K562 (cell line): ENCODE measurements around the gene PI16. TPM values are rescaled to one million over a fixed set of nuclear protein-coding genes. Genes with fewer than 3 reads are reported as not detected.

Experiments
- ATAC-seq: fragments of 200-7000 bp; cut with Tn5 transposase; 3 replicates; pipeline ENCODE4 v1.9.1; 2020; ENCODE audit warnings: moderate library complexity
- BruUV-seq: library from RNA; stranded (reverse); fragments of 400-500 nt; replicated peaks from 2 replicates; lab custom pipeline; 2021; lab: Mats Ljungman, UMichigan
- CTCF ChIA-PET: fragments of 300-600 bp; formaldehyde crosslinking; extraction: SDS; loops from one replicate; lab custom pipeline; 2021; ENCODE audit warnings: low intra/inter-chr PET ratio; lab: Yijun Ruan, JAX
- POLR2A ChIA-PET: fragments of 300-600, 350-650 bp; sonication (Branson Sonifier 250); formaldehyde crosslinking; extraction: SDS; loops from one replicate; lab custom pipeline; 2021; ENCODE audit warnings: antibody characterized with exemption, inconsistent platforms; lab: Yijun Ruan, JAX
- DNase-seq, 4 experiments: peaks; one replicate each; pipeline versions ENCODE4 v3.0.0 to v3.0.0-alpha.2; 2011 to 2018; ENCODE audit warnings: low spot score in 3 of 4, mixed read lengths in 3 of 4; ENCODE audit errors: extremely low read depth in 1 of 4
- FAIRE-seq: peaks from 2 replicates; lab custom pipeline; 2011; peaks lifted over from hg19 to GRCh38; lab: Jason Lieb, UNC
- H2AFZ ChIP-seq: 2 replicates; pipeline ENCODE4 v1.6.0; 2011; ENCODE audit warnings: low read depth, low read length, control low read depth, inconsistent platforms
- H3K27ac ChIP-seq: fragments of 200-600 bp; 3 replicates; pipeline ENCODE4 v1.8.0; 2011; ENCODE audit warnings: low read depth, mild to moderate bottlenecking, control low read depth, inconsistent platforms, low read length, moderate library complexity, mixed read lengths; ENCODE audit errors: extremely low read depth
- H3K27me3 ChIP-seq, 2 experiments: fragments of 300-600 bp in 1 of 2; 2 replicates in 1 of 2; 3 replicates in 1 of 2; pipeline versions ENCODE4 v1.6.0 to v1.8.0; 2011; ENCODE audit warnings: inconsistent platforms in 2 of 2, low read length in 2 of 2, mild to moderate bottlenecking in 1 of 2, mixed read lengths in 1 of 2, moderate library complexity in 1 of 2; ENCODE audit not compliant: control insufficient read depth in 2 of 2, insufficient read depth in 2 of 2
- H3K36me3 ChIP-seq: fragments of 300-600 bp; 3 replicates; pipeline ENCODE4 v1.8.0; 2011; ENCODE audit warnings: mild to moderate bottlenecking, low read length, inconsistent platforms; ENCODE audit not compliant: control insufficient read depth, insufficient read depth
- H3K4me1 ChIP-seq, 2 experiments: fragments of 200-600 bp in 1 of 2; replicated peaks in 1 of 2; 2 replicates in 1 of 2; 3 replicates in 1 of 2; pipeline versions ENCODE4 v1.5.1 to v1.8.0; 2011; ENCODE audit warnings: inconsistent platforms in 2 of 2, low read length in 2 of 2, mild to moderate bottlenecking in 1 of 2, mixed read lengths in 1 of 2, moderate library complexity in 1 of 2; ENCODE audit not compliant: control insufficient read depth in 2 of 2, insufficient read depth in 2 of 2
- H3K4me2 ChIP-seq: 2 replicates; pipeline ENCODE4 v1.6.1; 2011; ENCODE audit warnings: low read length, control low read depth, inconsistent platforms, mixed read lengths; ENCODE audit not compliant: insufficient read depth
- H3K4me3 ChIP-seq: fragments of 200-600 bp; sonication (generic), shearing (Covaris generic); 2 replicates; pipeline ENCODE4 v1.5.1; 2016; ENCODE audit warnings: control low read depth, inconsistent platforms
- H3K79me2 ChIP-seq: fragments of 200-600 bp; 3 replicates; pipeline ENCODE4 v1.8.0; 2011; ENCODE audit warnings: low read length, inconsistent platforms; ENCODE audit not compliant: control insufficient read depth, insufficient read depth
- H3K9ac ChIP-seq, 2 experiments: 2 replicates each; pipeline versions ENCODE4 v1.6.0 to v1.6.1; 2011; ENCODE audit warnings: low read depth in 2 of 2, low read length in 2 of 2, control low read depth in 1 of 2, inconsistent platforms in 1 of 2, mild to moderate bottlenecking in 1 of 2, mixed read lengths in 1 of 2; ENCODE audit not compliant: insufficient read depth in 1 of 2
- H3K9me1 ChIP-seq: one replicate; pipeline ENCODE4 v1.6.0; 2011; ENCODE audit warnings: inconsistent platforms, mild to moderate bottlenecking, low read length, moderate library complexity; ENCODE audit not compliant: control insufficient read depth, insufficient read depth
- H3K9me3 ChIP-seq: replicated peaks from 2 replicates; pipeline ENCODE4 v1.5.1; 2011; ENCODE audit warnings: low read depth, low read length, inconsistent platforms; ENCODE audit not compliant: control insufficient read depth, insufficient read depth
- H4K20me1 ChIP-seq: replicated peaks from 2 replicates; pipeline ENCODE4 v1.6.1; 2011; ENCODE audit warnings: low read length, inconsistent platforms, mixed read lengths; ENCODE audit not compliant: control insufficient read depth, insufficient read depth
- ARID2 ChIP-seq: fragments of 450-650 bp; IDR thresholded peaks from 2 replicates; pipeline ENCODE4 v1.6.1; 2017; ENCODE audit warnings: antibody characterized with exemption, mild to moderate bottlenecking
- ESRRB ChIP-seq: fragments of 250-450 bp; sonication (Bioruptor Pico); IDR thresholded peaks from 2 replicates; pipeline ENCODE4 v1.5.0; 2020; ENCODE audit warnings: mild to moderate bottlenecking, moderate library complexity, borderline replicate concordance
- MXI1 ChIP-seq: IDR thresholded peaks from 2 replicates; pipeline ENCODE4 v1.6.1; 2011; ENCODE audit warnings: low read depth, mild to moderate bottlenecking, improper control_type of control experiment, low read length
- NKRF ChIP-seq: fragments of 450-650 bp; IDR thresholded peaks from 2 replicates; pipeline ENCODE4 v1.6.1; 2016; ENCODE audit warnings: borderline replicate concordance
- NR1H2 ChIP-seq: sonication (generic); formaldehyde crosslinking; IDR thresholded peaks from 2 replicates; pipeline ENCODE4 v1.4.0; 2020; ENCODE audit warnings: mild to moderate bottlenecking, missing genetic modification reagents
- NR2C2 ChIP-seq, 2 experiments: fragments of 200-800 bp in 1 of 2; sonication (Bioruptor generic) in 1 of 2; sonication (generic) in 1 of 2; formaldehyde crosslinking in 1 of 2; IDR thresholded peaks; 2 replicates each; pipeline versions ENCODE4 v1.6.1 to v1.8.0; 2016 to 2022; ENCODE audit warnings: mild to moderate bottlenecking in 1 of 2, missing compliant biosample characterization in 1 of 2, missing genetic modification characterization in 1 of 2, missing genetic modification reagents in 1 of 2
- PCBP2 ChIP-seq: fragments of 200-400 bp; formaldehyde crosslinking; IDR thresholded peaks from 2 replicates; pipeline ENCODE4 v1.6.1; 2018; ENCODE audit warnings: low read length, low read depth, mild to moderate bottlenecking, moderate library complexity; ENCODE audit not compliant: poor library complexity, severe bottlenecking
- TRIM25 ChIP-seq: fragments of 450-650 bp; IDR thresholded peaks from 2 replicates; pipeline ENCODE4 v1.7.0; 2016; ENCODE audit warnings: borderline replicate concordance
- XRCC3 ChIP-seq: fragments of 450-650 bp; IDR thresholded peaks from 2 replicates; pipeline ENCODE4 v1.6.1; 2017; ENCODE audit warnings: mild to moderate bottlenecking, moderate library complexity
- ZFPM2 ChIP-seq: fragments of 250-450 bp; sonication (Bioruptor Pico); IDR thresholded peaks from 2 replicates; pipeline ENCODE4 v1.5.1; 2022; ENCODE audit warnings: mild to moderate bottlenecking
- ZNF280A ChIP-seq: fragments of 450-650 bp; IDR thresholded peaks from 2 replicates; pipeline ENCODE4 v1.6.1; 2018; ENCODE audit warnings: mild to moderate bottlenecking, low read depth; ENCODE audit not compliant: partially characterized antibody
- ZNF780A ChIP-seq: fragments of 250-450 bp; sonication (Bioruptor Pico); IDR thresholded peaks from 2 replicates; pipeline ENCODE4 v1.5.0; 2021; ENCODE audit warnings: mild to moderate bottlenecking
- WGBS: fragments of 100-300 bp; shearing (Covaris generic); methylation state at CpG from one replicate; pipeline ENCODE4 v1.1.6; 2016; ENCODE audit warnings: low coverage, mixed read lengths; ENCODE audit not compliant: insufficient coverage; ENCODE audit errors: missing lambda C conversion rate; 5-methylcytosine and 5-hydroxymethylcytosine counted together
- in situ Hi-C: fragments of 300-500 bp; cut with MboI; formaldehyde crosslinking; loops from 4 replicates; pipeline ENCODE4 v1.15.0; 2018; ENCODE audit warnings: inconsistent platforms, mixed read lengths
- intact Hi-C: fragments of 100-400 bp; cut with micrococcal nuclease; formaldehyde crosslinking; loops from 2 replicates; pipeline ENCODE4 v1.14.2; 2022
- polyA plus RNA-seq, 8 experiments: library from polyadenylated mRNA; depleted of rRNA in 4 of 8; stranded (reverse) in 5 of 8; unstranded in 3 of 8; fragments of >200 nt; fragmentation: Nextera tagmentation in 2 of 8; fragmentation: Illumina TruSeq in 1 of 8; extraction: Ambion mirVana in 2 of 8; extraction: Trizol in 1 of 8; gene quantifications; 2 replicates each; pipeline versions ENCODE4 v1.2.1 to v1.2.3, GENCODE V29; 2011 to 2014; ENCODE audit warnings: inconsistent platforms in 1 of 8, missing spikeins in 1 of 8
- total RNA-seq, 7 experiments: library from RNA; depleted of rRNA in 6 of 7; stranded (reverse); fragments of >200 nt in 6 of 7; fragmentation: Illumina TruSeq in 2 of 7; extraction: Trizol in 2 of 7; gene quantifications; 2 replicates each; pipeline versions ENCODE4 v1.2.1 to v1.2.3, GENCODE V29; 2011 to 2021; ENCODE audit warnings: low replicate concordance in 1 of 7
- TF ChIP-seq, protein P1 (sequence below): sonication (generic); formaldehyde crosslinking; IDR thresholded peaks from 2 replicates; pipeline ENCODE4 v1.8.0; 2022; ENCODE audit warnings: mild to moderate bottlenecking, missing genetic modification reagents, borderline replicate concordance

The PI16 gene
- total and polyA plus RNA-seq, 9 of the 15 experiments (the other 6 are each of a cell fraction or from before 2014, with no cell fraction given) = 0.06 to 0.18 TPM; not detected in 7

DNA sequence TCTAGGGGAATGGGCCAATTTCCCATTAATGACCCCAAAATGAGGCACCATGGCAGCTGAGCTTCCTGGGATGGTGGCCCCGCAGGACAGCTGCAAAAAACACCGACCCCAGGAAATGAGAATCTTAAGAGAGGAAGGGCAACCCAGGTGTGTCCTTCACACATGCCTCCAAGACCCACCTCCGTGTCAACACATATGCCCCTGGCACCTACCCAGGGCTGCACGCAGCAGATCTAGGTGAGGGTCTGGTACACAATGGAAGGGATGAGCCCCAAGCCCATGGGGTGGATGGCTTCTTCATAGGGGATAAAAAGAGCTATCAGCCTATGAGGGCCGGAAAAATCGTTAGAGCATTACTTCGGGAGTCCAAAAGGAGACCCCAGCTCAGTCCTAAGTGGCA is 22.0 kb downstream of the PI16 start:
- in situ Hi-C loops = no loop called here
- POLR2A ChIA-PET = interaction anchor here (0.6 to 0.8 kb wide), 3 partner anchors 10 to 394 kb away, joined by 3 read pairs; partner anchors contain the start of gene MTCH1
- TF ChIP-seq PCBP2 (no peak), XRCC3 (no peak), ZFPM2 (CRISPR knock-in tag) (no peak), ZNF280A (no peak), NR2C2 (CRISPR knock-in tag; IDR thresholded peaks at IDR 0.05) (0 out of 2 replicates have a peak, but pooled peaks have one; percentile 35), NR2C2 (tag; IDR thresholded peaks at IDR 0.05) (no peak), MXI1 (no peak), TRIM25 (no peak), ZNF780A (CRISPR knock-in tag) (no peak), ARID2 (no peak), NR1H2 (CRISPR knock-in tag) (no peak), ESRRB (CRISPR knock-in tag) (no peak), NKRF (no peak)
- TF ChIP-seq, protein P1, sequence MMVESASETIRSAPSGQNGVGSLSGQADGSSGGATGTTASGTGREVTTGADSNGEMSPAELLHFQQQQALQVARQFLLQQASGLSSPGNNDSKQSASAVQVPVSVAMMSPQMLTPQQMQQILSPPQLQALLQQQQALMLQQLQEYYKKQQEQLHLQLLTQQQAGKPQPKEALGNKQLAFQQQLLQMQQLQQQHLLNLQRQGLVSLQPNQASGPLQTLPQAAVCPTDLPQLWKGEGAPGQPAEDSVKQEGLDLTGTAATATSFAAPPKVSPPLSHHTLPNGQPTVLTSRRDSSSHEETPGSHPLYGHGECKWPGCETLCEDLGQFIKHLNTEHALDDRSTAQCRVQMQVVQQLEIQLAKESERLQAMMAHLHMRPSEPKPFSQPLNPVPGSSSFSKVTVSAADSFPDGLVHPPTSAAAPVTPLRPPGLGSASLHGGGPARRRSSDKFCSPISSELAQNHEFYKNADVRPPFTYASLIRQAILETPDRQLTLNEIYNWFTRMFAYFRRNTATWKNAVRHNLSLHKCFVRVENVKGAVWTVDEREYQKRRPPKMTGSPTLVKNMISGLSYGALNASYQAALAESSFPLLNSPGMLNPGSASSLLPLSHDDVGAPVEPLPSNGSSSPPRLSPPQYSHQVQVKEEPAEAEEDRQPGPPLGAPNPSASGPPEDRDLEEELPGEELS = no peak

More for the DNA sequence above, 22.0 kb downstream of the PI16 start:
- ATAC-seq = no peak
- DNase-seq = no peak
- WGBS = 97% methylated on average over 7 of the region's 7 CpGs
- H3K4me3 ChIP-seq = no peak overlapping the region
- H3K4me2 ChIP-seq = no peak overlapping the region
- no TSS peak for BruUV-seq
- peaks cover 8% of the 10 kb centered on the region for H3K9me1 ChIP-seq
- intact Hi-C loops = no loop called here
- no peak overlapping the region for H3K27ac ChIP-seq
- H3K36me3 ChIP-seq = peaks cover 100% of the 10 kb centered on the region
- CTCF ChIA-PET = no interaction called here
- H3K79me2 ChIP-seq = peaks cover 26% of the 10 kb centered on the region
- no peaks in the 10 kb centered on the region for H3K9me3 ChIP-seq
- H4K20me1 ChIP-seq = peaks cover 34% of the 10 kb centered on the region
- peaks cover 2 to 8% of the 10 kb centered on the region in 2 experiments; a peak in 4 of 5 replicates for H3K4me1 ChIP-seq
- no peak overlapping the region for H3K9ac ChIP-seq
- H2AFZ ChIP-seq = no peak overlapping the region
- no peaks in the 10 kb centered on the region for H3K27me3 ChIP-seq
- FAIRE-seq = no peak
